Measurements from ENCODE around the gene AEBP2.

- TF ChIP-seq CTCF (IDR thresholded peaks at IDR 0.05; ENCODE audit: insufficient read depth, low read length, poor library complexity, severe bottlenecking) (no peak), EZH2phosphoT487 (conservative IDR thresholded peaks at IDR 0.05; ENCODE audit: low read length) (no peak)
These were observed 36.4 kb upstream of the AEBP2 start for GRCh38 chr12:19402743-19403431.
